K562 (cell line): ENCODE results near the gene TRMT2A. TPM values are rescaled to one million over a fixed set of nuclear protein-coding genes. Genes with fewer than 3 reads are reported as not detected.
A peak's percentile ranks its signal among the peaks of the same experiment; 100 is the strongest.

Experiments used
- CBFA2T2 ChIP-seq: fragments of 450-650 bp; conservative IDR thresholded peaks from 2 replicates; pipeline ENCODE4 v1.6.1; 2017; ENCODE audit warnings: mild to moderate bottlenecking
- DEAF1 ChIP-seq: fragments of 450-650 bp; formaldehyde crosslinking; IDR thresholded peaks from 2 replicates; pipeline ENCODE4 v1.4.0; 2020; ENCODE audit warnings: mild to moderate bottlenecking, moderate library complexity
- JUND ChIP-seq, 2 experiments: IDR thresholded peaks; 2 replicates in 1 of 2; 3 replicates in 1 of 2; pipeline ENCODE4 v1.6.1; 2011; ENCODE audit warnings: borderline replicate concordance in 2 of 2, low read depth in 2 of 2, low read length in 2 of 2, improper control_type of control experiment in 1 of 2, missing biosample characterization in 1 of 2, missing genetic modification characterization in 1 of 2, missing genetic modification reagents in 1 of 2
- KLF16 ChIP-seq: IDR thresholded peaks from 2 replicates; pipeline ENCODE4 v1.6.1; 2016; ENCODE audit warnings: antibody characterized with exemption
- PCBP1 ChIP-seq: fragments of 200-400 bp; formaldehyde crosslinking; IDR thresholded peaks from 2 replicates; pipeline ENCODE4 v1.6.1; 2018; ENCODE audit warnings: mild to moderate bottlenecking, low read depth, low read length; ENCODE audit not compliant: poor library complexity, severe bottlenecking
- PTBP1 ChIP-seq: fragments of 200-400 bp; formaldehyde crosslinking; IDR thresholded peaks from 2 replicates; pipeline ENCODE4 v1.6.1; 2017; ENCODE audit warnings: low read depth, low read length
- RBBP5 ChIP-seq: fragments of 200-600 bp; sonication (generic); IDR thresholded peaks from 2 replicates; pipeline ENCODE4 v1.6.1; 2012; ENCODE audit warnings: borderline replicate concordance, mild to moderate bottlenecking, low read length, control low read depth, inconsistent platforms; ENCODE audit not compliant: insufficient read depth, poor library complexity, severe bottlenecking
- RCOR1 ChIP-seq, 2 experiments: IDR thresholded peaks; 2 replicates each; pipeline ENCODE4 v1.6.1; 2012; ENCODE audit warnings: low read depth in 2 of 2, low read length in 2 of 2, borderline replicate concordance in 1 of 2, improper control_type of control experiment in 1 of 2
- RNF2 ChIP-seq: sonication (generic); IDR thresholded peaks from 2 replicates; pipeline ENCODE4 v1.6.1; 2016
- TBL1XR1 ChIP-seq, 2 experiments: IDR thresholded peaks; 2 replicates each; pipeline ENCODE4 v1.6.1; 2012; ENCODE audit warnings: improper control_type of control experiment in 2 of 2, low read length in 2 of 2, mild to moderate bottlenecking in 1 of 2
- TEAD4 ChIP-seq, 2 experiments: sonication (generic) in 1 of 2; formaldehyde crosslinking in 1 of 2; IDR thresholded peaks; 2 replicates each; pipeline versions ENCODE4 v1.6.1 to v1.8.0; 2012 to 2022; ENCODE audit warnings: borderline replicate concordance in 1 of 2, inconsistent platforms in 1 of 2, low read length in 1 of 2, mild to moderate bottlenecking in 1 of 2, missing genetic modification reagents in 1 of 2
- THRA ChIP-seq: fragments of 450-650 bp; IDR thresholded peaks from 2 replicates; pipeline ENCODE4 v1.6.1; 2017; ENCODE audit warnings: mild to moderate bottlenecking, moderate library complexity
- ZNF197 ChIP-seq: fragments of 200-800 bp; sonication (Bioruptor generic); IDR thresholded peaks from 2 replicates; pipeline ENCODE4 v1.6.1; 2016; ENCODE audit warnings: low read depth, missing genetic modification characterization, missing compliant biosample characterization
- polyA plus RNA-seq, 8 experiments: library from polyadenylated mRNA; depleted of rRNA in 4 of 8; stranded (reverse) in 5 of 8; unstranded in 3 of 8; fragments of >200 nt; fragmentation: Nextera tagmentation in 2 of 8; fragmentation: Illumina TruSeq in 1 of 8; extraction: Ambion mirVana in 2 of 8; extraction: Trizol in 1 of 8; gene quantifications; 2 replicates each; pipeline versions ENCODE4 v1.2.1 to v1.2.3, GENCODE V29; 2011 to 2014; ENCODE audit warnings: inconsistent platforms in 1 of 8, missing spikeins in 1 of 8
- total RNA-seq, 7 experiments: library from RNA; depleted of rRNA in 6 of 7; stranded (reverse); fragments of >200 nt in 6 of 7; fragmentation: Illumina TruSeq in 2 of 7; extraction: Trizol in 2 of 7; gene quantifications; 2 replicates each; pipeline versions ENCODE4 v1.2.1 to v1.2.3, GENCODE V29; 2011 to 2021; ENCODE audit warnings: low replicate concordance in 1 of 7
- TF ChIP-seq, protein P1 (sequence below): fragments of 250-450 bp; sonication (Bioruptor Pico); IDR thresholded peaks from 2 replicates; pipeline ENCODE4 v1.4.0; 2020
- TF ChIP-seq, protein P2 (sequence below), 2 experiments: IDR thresholded peaks; 2 replicates each; pipeline ENCODE4 v1.6.1; 2011; ENCODE audit warnings: borderline replicate concordance in 1 of 2, control low read depth in 1 of 2, low read depth in 1 of 2, low read length in 1 of 2, mild to moderate bottlenecking in 1 of 2, mixed read lengths in 1 of 2, moderate library complexity in 1 of 2; ENCODE audit not compliant: insufficient read depth in 1 of 2, insufficient read length in 1 of 2, poor library complexity in 1 of 2, severe bottlenecking in 1 of 2; ENCODE audit errors: extremely low read depth in 1 of 2

Gene TRMT2A
- total and polyA plus RNA-seq, 9 of the 15 experiments (the other 6 are each of a cell fraction or from before 2014, with no cell fraction given): 1.6 to 265 (median 140) TPM

DNA sequence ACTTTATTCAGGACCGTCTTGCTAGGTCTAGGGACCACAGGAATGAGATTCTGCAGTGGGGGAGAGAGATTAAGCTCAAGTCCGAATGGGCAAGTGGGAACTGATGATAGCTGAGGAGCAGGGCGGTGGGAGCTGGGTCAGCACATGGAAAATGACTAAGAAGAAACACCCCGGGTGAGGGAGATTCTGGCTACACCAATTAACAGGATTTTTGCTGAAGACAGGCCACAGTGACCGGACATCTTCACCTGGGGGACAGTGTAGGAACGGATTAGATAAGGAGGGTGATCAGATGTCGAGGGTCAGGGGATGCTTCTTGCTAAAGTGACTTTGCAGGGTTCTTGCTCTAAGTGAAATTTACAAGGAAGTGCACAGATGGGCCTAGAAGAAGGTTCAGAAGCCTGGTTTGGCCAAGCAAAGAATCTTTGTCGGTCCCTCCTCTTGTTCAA, 45.5 kb downstream of the TRMT2A start (continued):
- TF ChIP-seq, protein P1, sequence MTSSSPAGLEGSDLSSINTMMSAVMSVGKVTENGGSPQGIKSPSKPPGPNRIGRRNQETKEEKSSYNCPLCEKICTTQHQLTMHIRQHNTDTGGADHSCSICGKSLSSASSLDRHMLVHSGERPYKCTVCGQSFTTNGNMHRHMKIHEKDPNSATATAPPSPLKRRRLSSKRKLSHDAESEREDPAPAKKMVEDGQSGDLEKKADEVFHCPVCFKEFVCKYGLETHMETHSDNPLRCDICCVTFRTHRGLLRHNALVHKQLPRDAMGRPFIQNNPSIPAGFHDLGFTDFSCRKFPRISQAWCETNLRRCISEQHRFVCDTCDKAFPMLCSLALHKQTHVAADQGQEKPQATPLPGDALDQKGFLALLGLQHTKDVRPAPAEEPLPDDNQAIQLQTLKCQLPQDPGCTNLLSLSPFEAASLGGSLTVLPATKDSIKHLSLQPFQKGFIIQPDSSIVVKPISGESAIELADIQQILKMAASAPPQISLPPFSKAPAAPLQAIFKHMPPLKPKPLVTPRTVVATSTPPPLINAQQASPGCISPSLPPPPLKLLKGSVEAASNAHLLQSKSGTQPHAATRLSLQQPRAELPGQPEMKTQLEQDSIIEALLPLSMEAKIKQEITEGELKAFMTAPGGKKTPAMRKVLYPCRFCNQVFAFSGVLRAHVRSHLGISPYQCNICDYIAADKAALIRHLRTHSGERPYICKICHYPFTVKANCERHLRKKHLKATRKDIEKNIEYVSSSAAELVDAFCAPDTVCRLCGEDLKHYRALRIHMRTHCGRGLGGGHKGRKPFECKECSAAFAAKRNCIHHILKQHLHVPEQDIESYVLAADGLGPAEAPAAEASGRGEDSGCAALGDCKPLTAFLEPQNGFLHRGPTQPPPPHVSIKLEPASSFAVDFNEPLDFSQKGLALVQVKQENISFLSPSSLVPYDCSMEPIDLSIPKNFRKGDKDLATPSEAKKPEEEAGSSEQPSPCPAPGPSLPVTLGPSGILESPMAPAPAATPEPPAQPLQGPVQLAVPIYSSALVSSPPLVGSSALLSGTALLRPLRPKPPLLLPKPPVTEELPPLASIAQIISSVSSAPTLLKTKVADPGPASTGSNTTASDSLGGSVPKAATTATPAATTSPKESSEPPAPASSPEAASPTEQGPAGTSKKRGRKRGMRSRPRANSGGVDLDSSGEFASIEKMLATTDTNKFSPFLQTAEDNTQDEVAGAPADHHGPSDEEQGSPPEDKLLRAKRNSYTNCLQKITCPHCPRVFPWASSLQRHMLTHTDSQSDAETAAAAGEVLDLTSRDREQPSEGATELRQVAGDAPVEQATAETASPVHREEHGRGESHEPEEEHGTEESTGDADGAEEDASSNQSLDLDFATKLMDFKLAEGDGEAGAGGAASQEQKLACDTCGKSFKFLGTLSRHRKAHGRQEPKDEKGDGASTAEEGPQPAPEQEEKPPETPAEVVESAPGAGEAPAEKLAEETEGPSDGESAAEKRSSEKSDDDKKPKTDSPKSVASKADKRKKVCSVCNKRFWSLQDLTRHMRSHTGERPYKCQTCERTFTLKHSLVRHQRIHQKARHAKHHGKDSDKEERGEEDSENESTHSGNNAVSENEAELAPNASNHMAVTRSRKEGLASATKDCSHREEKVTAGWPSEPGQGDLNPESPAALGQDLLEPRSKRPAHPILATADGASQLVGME (CRISPR knock-in tag): peak; percentile 46; the same call in 1 of the 2 replicates
- TF ChIP-seq RBBP5 (peak; percentile 63), JUND (IDR thresholded peaks at IDR 0.05; ENCODE audit: borderline replicate concordance, low read depth, low read length) (peak; percentile 68), JUND (tag; IDR thresholded peaks at IDR 0.05; ENCODE audit: borderline replicate concordance, low read depth, low read length) (no peak; the same call in 1 of the 3 replicates), ZNF197 (CRISPR knock-in tag) (no peak), TBL1XR1 (IDR thresholded peaks at IDR 0.05; ENCODE audit: low read length in 2 of 2) (peak in 1 of 2 experiments; percentile 18; a peak in 1 of 4 replicates), TEAD4 (IDR thresholded peaks at IDR 0.05; ENCODE audit: low read length) (peak; percentile 74), TEAD4 (CRISPR knock-in tag; IDR thresholded peaks at IDR 0.05; ENCODE audit: borderline replicate concordance) (no peak), PTBP1 (peak; percentile 70; the same call in 1 of the 2 replicates), PCBP1 (no peak), THRA (no peak), RCOR1 (IDR thresholded peaks at IDR 0.05; ENCODE audit: borderline replicate concordance in 1 of 2, low read depth in 2 of 2, low read length in 2 of 2) (peak; percentile 66 to 86; a peak in 3 of 4 replicates), DEAF1 (CRISPR knock-in tag) (no peak), KLF16 (peak; percentile 43; the same call in 1 of the 2 replicates), RNF2 (no peak; the same call in 1 of the 2 replicates), CBFA2T2 (no peak)
- TF ChIP-seq, protein P2, sequence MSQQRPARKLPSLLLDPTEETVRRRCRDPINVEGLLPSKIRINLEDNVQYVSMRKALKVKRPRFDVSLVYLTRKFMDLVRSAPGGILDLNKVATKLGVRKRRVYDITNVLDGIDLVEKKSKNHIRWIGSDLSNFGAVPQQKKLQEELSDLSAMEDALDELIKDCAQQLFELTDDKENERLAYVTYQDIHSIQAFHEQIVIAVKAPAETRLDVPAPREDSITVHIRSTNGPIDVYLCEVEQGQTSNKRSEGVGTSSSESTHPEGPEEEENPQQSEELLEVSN (IDR thresholded peaks at IDR 0.05; ENCODE audit: borderline replicate concordance in 1 of 2, extremely low read depth in 1 of 2, insufficient read depth in 1 of 2, insufficient read length in 1 of 2, low read depth in 1 of 2, low read length in 1 of 2, poor library complexity in 1 of 2, severe bottlenecking in 1 of 2): peak in 1 of 2 experiments; percentile 76
